ENCODE results near the gene SPATS2L. TPM values are rescaled to one million over a fixed set of nuclear protein-coding genes. Genes with fewer than 3 reads are reported as not detected.

The SPATS2L gene
- total and polyA plus RNA-seq, 9 donors, result 36.5 to 93.0 (median 70.6) TPM

Small RNAs within 50 kb of the gene (small RNA-seq; reads per million reads assigned to genes)
- not detected for gene RNY4P34

Other genes starting within 250 kb of the SPATS2L start
- 10 to 100 TPM in 6 of 7 donors, 1 to 10 TPM in 1; 9.5 to 15.1 (median 12.1) TPM for gene KCTD18, start 203.4 kb downstream of the SPATS2L start, total RNA-seq
- gene KCTD18, start 203.4 kb downstream of the SPATS2L start, polyA plus RNA-seq, result 10 to 100 TPM; 12.0 to 14.6 TPM
- 1 to 10 TPM; 2.0 to 4.4 (median 2.7) TPM for gene SGO2, start 219.5 kb downstream of the SPATS2L start, total RNA-seq
- gene SGO2, start 219.5 kb downstream of the SPATS2L start, polyA plus RNA-seq, result 1 to 10 TPM; 1.8 to 2.8 TPM

All from ovary (tissue), 9 donors.